GM20000 (cell line): ENCODE measurements around the gene ZNF860.

Source experiments
- DNase-seq: peaks from one replicate; pipeline ENCODE4 v3.0.0; 2012; ENCODE audit warnings: low spot score
- TF ChIP-seq, protein P1 (sequence below): IDR thresholded peaks from 2 replicates; pipeline ENCODE4 v1.5.1; 2012; ENCODE audit warnings: mild to moderate bottlenecking, control low read depth; ENCODE audit errors: extremely low read depth, missing control alignments

Gene ZNF860

DNA sequence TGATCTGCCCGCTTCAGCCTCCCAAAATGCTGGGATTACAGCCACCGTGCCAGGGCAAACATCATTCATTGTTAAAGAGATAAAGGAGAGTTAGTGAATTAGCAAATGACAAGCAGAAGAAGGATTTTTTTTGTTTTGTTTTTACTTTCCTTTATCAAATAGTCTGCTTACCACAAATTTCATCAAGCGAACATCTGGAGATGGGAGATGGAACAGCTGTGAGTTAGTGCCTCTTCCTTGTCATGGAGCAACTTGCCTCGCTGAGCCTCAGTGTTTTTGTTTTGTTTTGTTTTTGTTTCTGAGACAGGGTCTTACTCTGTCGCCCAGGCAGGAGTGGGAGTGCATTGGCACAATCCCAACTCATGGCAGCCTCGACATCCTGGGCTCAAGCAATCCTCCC lies 15.9 kb downstream of the ZNF860 start:
- TF ChIP-seq, protein P1, sequence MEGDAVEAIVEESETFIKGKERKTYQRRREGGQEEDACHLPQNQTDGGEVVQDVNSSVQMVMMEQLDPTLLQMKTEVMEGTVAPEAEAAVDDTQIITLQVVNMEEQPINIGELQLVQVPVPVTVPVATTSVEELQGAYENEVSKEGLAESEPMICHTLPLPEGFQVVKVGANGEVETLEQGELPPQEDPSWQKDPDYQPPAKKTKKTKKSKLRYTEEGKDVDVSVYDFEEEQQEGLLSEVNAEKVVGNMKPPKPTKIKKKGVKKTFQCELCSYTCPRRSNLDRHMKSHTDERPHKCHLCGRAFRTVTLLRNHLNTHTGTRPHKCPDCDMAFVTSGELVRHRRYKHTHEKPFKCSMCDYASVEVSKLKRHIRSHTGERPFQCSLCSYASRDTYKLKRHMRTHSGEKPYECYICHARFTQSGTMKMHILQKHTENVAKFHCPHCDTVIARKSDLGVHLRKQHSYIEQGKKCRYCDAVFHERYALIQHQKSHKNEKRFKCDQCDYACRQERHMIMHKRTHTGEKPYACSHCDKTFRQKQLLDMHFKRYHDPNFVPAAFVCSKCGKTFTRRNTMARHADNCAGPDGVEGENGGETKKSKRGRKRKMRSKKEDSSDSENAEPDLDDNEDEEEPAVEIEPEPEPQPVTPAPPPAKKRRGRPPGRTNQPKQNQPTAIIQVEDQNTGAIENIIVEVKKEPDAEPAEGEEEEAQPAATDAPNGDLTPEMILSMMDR = no peak
- no peak for DNase-seq

- TF ChIP-seq, protein P1 = no peak
- DNase-seq = no peak
Observed at GRCh38 chr3:31999907-32000439, 18.4 kb downstream of the ZNF860 start.

DNA sequence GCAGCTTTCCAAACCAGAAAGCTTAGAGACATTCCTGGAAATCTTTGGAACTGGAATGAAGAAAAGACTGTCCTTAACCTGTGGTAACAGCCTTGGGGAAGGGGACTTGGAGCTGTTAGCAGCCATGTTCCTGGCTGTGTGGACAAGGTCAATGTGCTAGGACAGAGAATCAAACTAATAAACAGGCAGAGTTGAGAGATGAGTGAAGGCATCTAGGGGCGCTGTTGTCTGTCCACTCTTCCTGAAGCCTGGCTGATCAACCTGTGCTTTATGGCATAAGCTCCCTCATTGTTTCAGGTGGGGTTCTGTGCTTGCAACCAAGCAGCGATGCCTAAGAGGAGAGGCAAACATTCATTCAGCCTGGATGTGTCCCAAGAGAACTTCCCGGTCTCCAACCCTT lies 19.3 kb downstream of the ZNF860 start:
- TF ChIP-seq, protein P1 = no peak
- DNase-seq = no peak

- TF ChIP-seq, protein P1 = no peak
- no peak for DNase-seq
Observed at GRCh38 chr3:32002561-32003368, 21.2 kb downstream of the ZNF860 start.

GRCh38 chr3:32003380-32003779 lies 21.8 kb downstream of the ZNF860 start:
- TF ChIP-seq, protein P1 = no peak
- DNase-seq = no peak

GRCh38 chr3:32004113-32004765 lies 22.7 kb downstream of the ZNF860 start:
- no peak for DNase-seq
- TF ChIP-seq, protein P1 = no peak

- TF ChIP-seq, protein P1 = no peak
- no peak for DNase-seq
Observed at GRCh38 chr3:32009101-32009500, 27.6 kb downstream of the ZNF860 start.
